Breast epithelium (tissue), 4 donors: ENCODE data around the gene MUC4. TPM values are rescaled to one million over a fixed set of nuclear protein-coding genes. Genes with fewer than 3 reads are reported as not detected.

Experiments
- DNase-seq, 2 donors: peaks; one replicate each; pipeline ENCODE4 v3.0.0-alpha.2; 2019; ENCODE audit warnings: low spot score in 2 of 2
- H3K27ac ChIP-seq, 2 donors: fragments of 200-600 bp; sonication (generic) in 1 of 2; one replicate each; pipeline ENCODE4 v1.5.1; 2016 to 2019; ENCODE audit warnings: mild to moderate bottlenecking in 1 of 2
- H3K27me3 ChIP-seq, 2 donors: fragments of 200-600 bp; sonication (generic) in 1 of 2; one replicate each; pipeline versions ENCODE4 v1.5.1 to v1.6.0; 2017 to 2019; ENCODE audit warnings: control low read depth in 1 of 2, mild to moderate bottlenecking in 1 of 2
- H3K36me3 ChIP-seq: fragments of 200-600 bp; one replicate; pipeline ENCODE4 v1.5.1; 2019
- H3K4me1 ChIP-seq, 2 donors: fragments of 200-600 bp; sonication (generic); one replicate each; pipeline ENCODE4 v1.5.1; 2016 to 2019; ENCODE audit warnings: control low read depth in 1 of 2
- H3K4me3 ChIP-seq, 3 donors: fragments of 200-600 bp; sonication (generic); 1 replicate in 2 of 3; 2 replicates in 1 of 3; pipeline ENCODE4 v1.5.1; 2016 to 2019; ENCODE audit warnings: mild to moderate bottlenecking in 3 of 3, moderate library complexity in 2 of 3
- H3K9me3 ChIP-seq, 2 donors: fragments of 200-600 bp; sonication (generic) in 1 of 2; one replicate each; pipeline ENCODE4 v1.5.1; 2016 to 2019; ENCODE audit warnings: control low read depth in 1 of 2
- POLR2A ChIP-seq: fragments of 450-650 bp; IDR thresholded peaks from one replicate; pipeline ENCODE4 v1.6.1; 2016; ENCODE audit warnings: antibody characterized with exemption, mild to moderate bottlenecking, moderate library complexity
- POLR2AphosphoS5 ChIP-seq, 3 donors: sonication (generic); formaldehyde crosslinking; IDR thresholded peaks; one replicate each; pipeline ENCODE4 v1.6.1; 2017; ENCODE audit warnings: antibody characterized with exemption in 3 of 3
- intact Hi-C: fragments of 100-400 bp; cut with DNase I; formaldehyde crosslinking; loops from one replicate; pipeline ENCODE4 v1.15.1; 2023; ENCODE audit warnings: low total_unique reads
- total RNA-seq, 3 donors: library from RNA; depleted of rRNA; stranded (reverse); fragments of >200 nt; gene quantifications; one replicate each; pipeline ENCODE4 v1.1.0, GENCODE V29; 2016
- TF ChIP-seq, protein P1 (sequence below), 3 donors: fragments of 450-650 bp; IDR thresholded peaks; one replicate each; pipeline ENCODE4 v1.5.1; 2016 to 2017; ENCODE audit warnings: antibody characterized with exemption in 3 of 3, mild to moderate bottlenecking in 3 of 3, moderate library complexity in 3 of 3

MUC4 gene
- total RNA-seq, 3 donors from 2014 or later = under 0.01 to 1.3 TPM; not detected in 1

DNA sequence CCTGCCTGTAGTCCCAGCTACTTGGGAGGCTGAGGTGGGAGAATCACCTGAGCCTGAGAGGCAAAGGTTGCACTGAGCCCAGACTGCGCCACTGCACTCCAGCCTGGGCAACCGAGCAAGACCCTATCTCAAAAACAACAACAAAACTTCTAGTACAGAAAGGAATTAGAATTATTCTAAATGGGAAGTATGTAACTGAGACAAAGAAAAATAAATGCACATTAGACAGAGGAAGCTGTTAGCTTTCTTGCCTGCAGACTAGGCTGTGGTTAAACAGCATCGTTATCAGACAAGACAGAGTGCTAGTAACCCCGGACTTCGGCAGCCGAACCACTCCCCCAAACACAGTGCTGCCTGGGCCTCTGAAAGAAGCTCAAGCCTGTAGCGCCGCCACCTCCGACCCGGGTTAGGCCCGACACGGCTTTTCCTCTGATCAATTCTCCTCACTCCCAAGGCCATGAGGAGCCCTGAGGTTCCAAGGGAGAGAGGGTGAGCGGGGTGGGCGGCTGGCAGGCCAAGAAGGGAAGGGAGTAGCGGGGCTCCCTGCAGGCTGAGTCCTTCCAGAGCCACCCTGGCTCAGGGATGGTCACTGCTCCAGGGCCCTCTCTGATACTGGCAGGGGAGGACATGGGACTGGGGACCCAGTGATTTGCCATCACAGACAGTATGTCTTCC is 44.8 kb upstream of the MUC4 start:
- intact Hi-C loops = loop anchor here (2.0 kb wide), 1 partner anchor 62 kb away; no protein-coding TSS in a partner anchor
- Histone ChIP-seq H3K36me3 (no peaks in the 10 kb centered on the region), H3K4me3 (no peak overlapping the region), H3K27ac (no peak overlapping the region), H3K9me3 (no peaks in the 10 kb centered on the region), H3K27me3 (no peaks in the 10 kb centered on the region), H3K4me1 (no peaks in the 10 kb centered on the region)
- DNase-seq = no peak
- no peak for TF ChIP-seq POLR2AphosphoS5 (IDR thresholded peaks at IDR 0.05)
- no peak for TF ChIP-seq POLR2A
- TF ChIP-seq, protein P1, sequence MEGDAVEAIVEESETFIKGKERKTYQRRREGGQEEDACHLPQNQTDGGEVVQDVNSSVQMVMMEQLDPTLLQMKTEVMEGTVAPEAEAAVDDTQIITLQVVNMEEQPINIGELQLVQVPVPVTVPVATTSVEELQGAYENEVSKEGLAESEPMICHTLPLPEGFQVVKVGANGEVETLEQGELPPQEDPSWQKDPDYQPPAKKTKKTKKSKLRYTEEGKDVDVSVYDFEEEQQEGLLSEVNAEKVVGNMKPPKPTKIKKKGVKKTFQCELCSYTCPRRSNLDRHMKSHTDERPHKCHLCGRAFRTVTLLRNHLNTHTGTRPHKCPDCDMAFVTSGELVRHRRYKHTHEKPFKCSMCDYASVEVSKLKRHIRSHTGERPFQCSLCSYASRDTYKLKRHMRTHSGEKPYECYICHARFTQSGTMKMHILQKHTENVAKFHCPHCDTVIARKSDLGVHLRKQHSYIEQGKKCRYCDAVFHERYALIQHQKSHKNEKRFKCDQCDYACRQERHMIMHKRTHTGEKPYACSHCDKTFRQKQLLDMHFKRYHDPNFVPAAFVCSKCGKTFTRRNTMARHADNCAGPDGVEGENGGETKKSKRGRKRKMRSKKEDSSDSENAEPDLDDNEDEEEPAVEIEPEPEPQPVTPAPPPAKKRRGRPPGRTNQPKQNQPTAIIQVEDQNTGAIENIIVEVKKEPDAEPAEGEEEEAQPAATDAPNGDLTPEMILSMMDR (IDR thresholded peaks at IDR 0.05) = no peak

DNA sequence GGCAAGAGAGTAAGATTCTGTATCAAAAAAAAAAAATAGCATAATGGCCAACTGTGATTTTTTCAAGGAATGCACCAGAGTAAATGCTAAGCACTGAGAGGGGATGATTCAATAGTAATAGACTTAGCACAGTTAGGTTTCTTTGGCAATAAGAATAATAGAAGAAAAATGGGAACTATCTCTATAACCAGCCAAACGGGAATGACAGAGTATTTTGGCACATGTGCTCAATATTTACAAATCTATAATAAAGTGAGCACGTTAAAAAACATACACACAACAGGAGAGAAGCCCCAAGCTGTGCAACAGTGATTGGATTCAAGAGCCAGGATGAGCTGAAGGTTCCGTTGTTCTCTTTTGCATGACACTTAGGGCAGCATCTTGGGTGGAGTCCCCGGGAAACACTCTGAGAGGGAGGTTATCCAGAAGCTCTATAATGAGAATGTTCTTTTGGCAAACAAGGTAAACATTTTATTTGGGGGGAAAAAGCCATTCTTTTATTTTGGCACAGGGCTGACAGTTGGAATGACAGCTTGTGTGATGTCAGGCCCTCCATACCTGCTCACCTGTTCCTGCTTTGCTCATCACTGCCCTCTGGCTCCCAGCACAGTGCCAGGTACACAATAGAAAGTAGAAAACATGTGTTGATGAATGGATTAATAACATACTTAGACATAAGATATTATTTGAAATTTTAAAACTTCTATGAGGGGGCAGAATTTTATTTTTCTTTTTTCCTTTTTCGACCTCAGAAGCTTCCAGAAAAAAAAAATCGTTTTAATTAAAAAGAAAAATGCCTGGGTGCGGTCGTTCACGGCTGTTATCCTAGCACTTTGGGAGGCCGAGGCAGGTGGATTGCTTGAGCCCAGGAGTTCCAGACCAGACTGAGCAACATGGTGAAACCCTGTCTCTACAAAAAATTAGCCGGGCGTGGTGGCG is 44.0 kb upstream of the MUC4 start:
- no peak for DNase-seq
- intact Hi-C loops = loop anchor here (2.0 kb wide), 1 partner anchor 63 kb away; no protein-coding TSS in a partner anchor
- no peaks in the 10 kb centered on the region for H3K27me3 ChIP-seq
- TF ChIP-seq, protein P1 (IDR thresholded peaks at IDR 0.05) = no peak
- TF ChIP-seq POLR2AphosphoS5 (IDR thresholded peaks at IDR 0.05) (no peak), POLR2A (no peak)
- no peaks in the 10 kb centered on the region for H3K4me1 ChIP-seq
- H3K36me3 ChIP-seq = no peaks in the 10 kb centered on the region
- H3K9me3 ChIP-seq = no peaks in the 10 kb centered on the region
- no peak overlapping the region for H3K27ac ChIP-seq
- H3K4me3 ChIP-seq = no peak overlapping the region

DNA sequence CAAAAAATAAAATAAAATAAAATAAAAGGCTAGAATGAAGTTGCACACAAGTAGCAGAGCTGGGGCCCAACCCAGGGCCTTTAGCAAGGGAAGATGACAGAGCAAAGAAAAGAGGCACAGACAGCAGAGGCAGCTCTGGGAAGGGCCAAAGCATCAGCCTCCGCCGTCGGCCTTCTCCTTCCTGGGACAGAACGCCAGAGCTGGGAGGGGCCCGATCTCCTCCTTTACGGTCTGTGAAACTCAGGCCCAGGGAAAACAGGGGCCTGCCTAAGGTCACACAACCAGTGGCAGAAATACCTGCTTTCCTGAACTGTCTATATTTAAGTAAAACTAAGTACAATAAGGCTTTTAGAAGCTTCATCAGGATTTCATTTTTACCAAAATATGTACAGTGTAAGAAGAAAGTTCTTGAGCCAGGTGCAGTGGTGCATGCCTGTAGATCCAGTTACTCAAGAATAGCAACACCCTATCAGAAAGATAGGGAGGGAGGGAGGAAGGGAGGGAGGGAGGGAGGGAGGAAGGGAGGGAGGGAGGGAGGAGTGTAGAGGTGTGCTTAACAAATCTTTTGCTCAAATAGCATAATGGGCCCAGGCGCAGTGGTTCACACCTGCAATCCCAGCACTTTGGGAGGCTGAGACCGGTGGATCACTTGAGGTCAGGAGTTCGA is 43.0 kb upstream of the MUC4 start:
- TF ChIP-seq, protein P1 (IDR thresholded peaks at IDR 0.05) = no peak
- TF ChIP-seq POLR2AphosphoS5 (IDR thresholded peaks at IDR 0.05) = no peak
- no peak for TF ChIP-seq POLR2A
- Histone ChIP-seq H3K4me3 (no peak overlapping the region), H3K36me3 (no peaks in the 10 kb centered on the region), H3K27ac (no peak overlapping the region), H3K27me3 (no peaks in the 10 kb centered on the region), H3K9me3 (no peaks in the 10 kb centered on the region), H3K4me1 (no peaks in the 10 kb centered on the region)
- intact Hi-C loops = no loop called here
- DNase-seq = no peak

DNA sequence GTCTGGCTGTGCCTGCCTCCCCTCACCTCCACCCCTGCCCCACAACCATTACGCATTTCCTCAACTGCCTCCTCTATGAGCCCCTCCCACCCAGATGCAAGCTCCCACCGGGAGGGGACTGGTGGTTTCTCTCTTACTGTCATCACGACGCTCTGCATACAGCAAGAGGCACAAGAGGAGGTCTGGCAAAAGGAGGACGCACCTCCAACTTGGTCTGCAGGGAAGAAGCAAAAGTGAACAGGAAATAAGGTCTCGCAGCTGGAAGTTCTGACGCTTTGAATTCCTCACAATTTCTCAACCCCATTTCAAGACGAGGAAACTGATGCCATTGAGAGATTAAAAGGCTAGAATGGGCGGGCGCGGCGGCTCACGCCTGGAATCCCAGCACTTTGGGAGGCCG is 42.3 kb upstream of the MUC4 start:
- H3K27ac ChIP-seq = no peak overlapping the region
- intact Hi-C loops = no loop called here
- no peaks in the 10 kb centered on the region for H3K4me1 ChIP-seq
- H3K4me3 ChIP-seq = no peak overlapping the region
- DNase-seq = no peak
- H3K9me3 ChIP-seq = no peaks in the 10 kb centered on the region
- TF ChIP-seq POLR2AphosphoS5 (IDR thresholded peaks at IDR 0.05) (no peak), POLR2A (no peak)
- TF ChIP-seq, protein P1 (IDR thresholded peaks at IDR 0.05) = no peak
- no peaks in the 10 kb centered on the region for H3K36me3 ChIP-seq
- no peaks in the 10 kb centered on the region for H3K27me3 ChIP-seq
